SK-N-SH treated with all-trans-retinoic acid at 6 μM for 48 hours (cell line): Measurements from ENCODE around the gene HAAO.

Experiments
- ATAC-seq: fragments of 200-7000 bp; cut with Tn5 transposase; 3 replicates; pipeline ENCODE4 v1.9.1; 2020; ENCODE audit warnings: mild to moderate bottlenecking, moderate library complexity
- ARNTL ChIP-seq: fragments of 450-650 bp; formaldehyde crosslinking; IDR thresholded peaks from 2 replicates; pipeline ENCODE4 v1.5.0; 2020; ENCODE audit warnings: low read depth, mild to moderate bottlenecking, moderate library complexity, borderline replicate concordance
- BACH2 ChIP-seq: fragments of 250-450 bp; sonication (Bioruptor Pico); IDR thresholded peaks from 2 replicates; pipeline ENCODE4 v1.9.0; 2021; ENCODE audit warnings: mild to moderate bottlenecking, borderline replicate concordance
- CSDC2 ChIP-seq: fragments of 250-450 bp; sonication (Bioruptor Pico); IDR thresholded peaks from 2 replicates; pipeline ENCODE4 v1.5.0; 2020; ENCODE audit warnings: mild to moderate bottlenecking, moderate library complexity
- CSRNP3 ChIP-seq: fragments of 250-450 bp; sonication (Bioruptor Pico); IDR thresholded peaks from 2 replicates; pipeline ENCODE4 v1.5.1; 2021; ENCODE audit warnings: mild to moderate bottlenecking, moderate library complexity
- ESRRG ChIP-seq: fragments of 250-450 bp; sonication (Bioruptor Pico); IDR thresholded peaks from 2 replicates; pipeline ENCODE4 v1.6.1; 2021; ENCODE audit warnings: mild to moderate bottlenecking
- GLIS3 ChIP-seq: fragments of 250-450 bp; sonication (Bioruptor Pico); IDR thresholded peaks from 2 replicates; pipeline ENCODE4 v1.5.0; 2020; ENCODE audit warnings: mild to moderate bottlenecking, moderate library complexity
- ISL1 ChIP-seq: fragments of 250-450 bp; sonication (Bioruptor Pico); IDR thresholded peaks from 2 replicates; pipeline ENCODE4 v2.1.2; 2022; ENCODE audit warnings: mild to moderate bottlenecking, moderate library complexity
- OSR1 ChIP-seq: fragments of 250-450 bp; sonication (Bioruptor Pico); IDR thresholded peaks from 2 replicates; pipeline ENCODE4 v1.8.0; 2022; ENCODE audit warnings: moderate library complexity, mild to moderate bottlenecking, inconsistent platforms
- PATZ1 ChIP-seq: fragments of 250-450 bp; sonication (Bioruptor Pico); IDR thresholded peaks from 2 replicates; pipeline ENCODE4 v1.8.0; 2020; ENCODE audit warnings: mild to moderate bottlenecking, moderate library complexity, borderline replicate concordance
- POU6F1 ChIP-seq: fragments of 250-450 bp; sonication (Bioruptor Pico); IDR thresholded peaks from 2 replicates; pipeline ENCODE4 v1.8.0; 2021; ENCODE audit warnings: low read depth, mild to moderate bottlenecking, moderate library complexity, borderline replicate concordance
- PPARA ChIP-seq: fragments of 250-450 bp; sonication (Bioruptor Pico); IDR thresholded peaks from 2 replicates; pipeline ENCODE4 v1.5.0; 2020; ENCODE audit warnings: mild to moderate bottlenecking, borderline replicate concordance
- RARB ChIP-seq: fragments of 250-450 bp; sonication (Bioruptor Pico); IDR thresholded peaks from 2 replicates; pipeline ENCODE4 v1.8.0; 2021; ENCODE audit warnings: mild to moderate bottlenecking, moderate library complexity
- SNAI2 ChIP-seq: fragments of 250-450 bp; sonication (Bioruptor Pico); IDR thresholded peaks from 2 replicates; pipeline ENCODE4 v1.5.0; 2020; ENCODE audit warnings: mild to moderate bottlenecking, moderate library complexity
- TCF4 ChIP-seq: fragments of 250-450 bp; sonication (Bioruptor Pico); IDR thresholded peaks from 2 replicates; pipeline ENCODE4 v1.8.0; 2021; ENCODE audit warnings: mild to moderate bottlenecking, moderate library complexity, borderline replicate concordance
- TOX ChIP-seq: fragments of 250-450 bp; sonication (Bioruptor Pico); IDR thresholded peaks from 2 replicates; pipeline ENCODE4 v1.8.0; 2021; ENCODE audit warnings: mild to moderate bottlenecking, moderate library complexity, borderline replicate concordance
- TSHZ2 ChIP-seq: fragments of 250-450 bp; sonication (Bioruptor Pico); IDR thresholded peaks from 2 replicates; pipeline ENCODE4 v1.5.0; 2020; ENCODE audit warnings: mild to moderate bottlenecking, moderate library complexity
- ZC3H10 ChIP-seq: fragments of 250-450 bp; sonication (Bioruptor Pico); IDR thresholded peaks from 2 replicates; pipeline ENCODE4 v1.5.1; 2021; ENCODE audit warnings: mild to moderate bottlenecking, moderate library complexity
- ZFP3 ChIP-seq: fragments of 250-450 bp; sonication (Bioruptor Pico); IDR thresholded peaks from 2 replicates; pipeline ENCODE4 v1.5.0; 2020; ENCODE audit warnings: mild to moderate bottlenecking, moderate library complexity
- ZNF565 ChIP-seq: fragments of 450-650 bp; formaldehyde crosslinking; conservative IDR thresholded peaks from 2 replicates; pipeline ENCODE4 v1.5.0; 2020; ENCODE audit warnings: low read depth, mild to moderate bottlenecking, moderate library complexity
- ZNF70 ChIP-seq: fragments of 450-650 bp; formaldehyde crosslinking; IDR thresholded peaks from 2 replicates; pipeline ENCODE4 v1.5.0; 2020; ENCODE audit warnings: mild to moderate bottlenecking, moderate library complexity
- ZNF8 ChIP-seq: fragments of 450-650 bp; formaldehyde crosslinking; IDR thresholded peaks from 2 replicates; pipeline ENCODE4 v1.5.0; 2020; ENCODE audit warnings: mild to moderate bottlenecking, moderate library complexity

Gene HAAO

GRCh38 chr2:42787424-42787787 is 5.0 kb downstream of the HAAO start:
- TF ChIP-seq ISL1 (CRISPR knock-in tag) (no peak), TCF4 (CRISPR knock-in tag) (no peak), ZNF8 (CRISPR knock-in tag) (no peak), TSHZ2 (CRISPR knock-in tag) (no peak), BACH2 (CRISPR knock-in tag) (no peak), ZFP3 (no peak), TOX (CRISPR knock-in tag) (no peak), SNAI2 (CRISPR knock-in tag) (no peak), ZNF565 (CRISPR knock-in tag) (no peak), CSDC2 (CRISPR knock-in tag) (no peak), RARB (CRISPR knock-in tag) (no peak), ZNF70 (no peak), OSR1 (CRISPR knock-in tag) (no peak), POU6F1 (CRISPR knock-in tag) (no peak), PPARA (CRISPR knock-in tag) (no peak), CSRNP3 (CRISPR knock-in tag) (no peak)
- ATAC-seq = no peak

- TF ChIP-seq TCF4 (CRISPR knock-in tag) (no peak), ZFP3 (no peak), PPARA (CRISPR knock-in tag) (no peak), POU6F1 (CRISPR knock-in tag) (no peak)
- no peak for ATAC-seq
These were observed 5.6 kb downstream of the HAAO start for GRCh38 chr2:42786561-42787345.

- TF ChIP-seq PPARA (CRISPR knock-in tag) = no peak
- no peak for TF ChIP-seq OSR1 (CRISPR knock-in tag)
- no peak for TF ChIP-seq POU6F1 (CRISPR knock-in tag)
- TF ChIP-seq ESRRG (CRISPR knock-in tag) = no peak
- no peak for TF ChIP-seq TOX (CRISPR knock-in tag)
- no peak for TF ChIP-seq ZC3H10 (CRISPR knock-in tag)
- TF ChIP-seq BACH2 (CRISPR knock-in tag) = no peak
- TF ChIP-seq ZNF565 (CRISPR knock-in tag) = no peak
- TF ChIP-seq ZNF8 (CRISPR knock-in tag) = no peak
- TF ChIP-seq ARNTL (CRISPR knock-in tag) = no peak
- no peak for TF ChIP-seq CSDC2 (CRISPR knock-in tag)
- TF ChIP-seq GLIS3 (CRISPR knock-in tag) = no peak
- TF ChIP-seq ZFP3 = no peak
- no peak for TF ChIP-seq ZNF70
- no peak for TF ChIP-seq PATZ1 (CRISPR knock-in tag)
- TF ChIP-seq, all 23 proteins: peak for 0
- no peak for ATAC-seq
These were observed 8.0 kb downstream of the HAAO start for GRCh38 chr2:42784204-42784880.
